Adipose tissue (tissue), 3 donors: ENCODE data around the gene RBM15. TPM values are rescaled to one million over a fixed set of nuclear protein-coding genes. Genes with fewer than 3 reads are reported as not detected.

Experiments used
- H3K27ac ChIP-seq: one replicate; pipeline ENCODE4 v1.5.1; 2013; ENCODE audit warnings: low read depth, low read length
- WGBS, 3 donors: extraction: QIAGEN DNeasy Blood & Tissue Kit; methylation state at CpG; one replicate each; pipeline ENCODE4 v1.1.7; 2013; 5-methylcytosine and 5-hydroxymethylcytosine counted together
- polyA plus RNA-seq, 3 donors: library from polyadenylated mRNA; stranded (reverse); fragments of 200-250 nt; gene quantifications; one replicate each; pipeline ENCODE4 v1.2.3, GENCODE V29; 2013
- donor health status: healthy with polysubstance abuse.
- donor health status: Bipolar disorder and iron deficiency.
- donor health status: healthy.

The RBM15 gene, protein sequence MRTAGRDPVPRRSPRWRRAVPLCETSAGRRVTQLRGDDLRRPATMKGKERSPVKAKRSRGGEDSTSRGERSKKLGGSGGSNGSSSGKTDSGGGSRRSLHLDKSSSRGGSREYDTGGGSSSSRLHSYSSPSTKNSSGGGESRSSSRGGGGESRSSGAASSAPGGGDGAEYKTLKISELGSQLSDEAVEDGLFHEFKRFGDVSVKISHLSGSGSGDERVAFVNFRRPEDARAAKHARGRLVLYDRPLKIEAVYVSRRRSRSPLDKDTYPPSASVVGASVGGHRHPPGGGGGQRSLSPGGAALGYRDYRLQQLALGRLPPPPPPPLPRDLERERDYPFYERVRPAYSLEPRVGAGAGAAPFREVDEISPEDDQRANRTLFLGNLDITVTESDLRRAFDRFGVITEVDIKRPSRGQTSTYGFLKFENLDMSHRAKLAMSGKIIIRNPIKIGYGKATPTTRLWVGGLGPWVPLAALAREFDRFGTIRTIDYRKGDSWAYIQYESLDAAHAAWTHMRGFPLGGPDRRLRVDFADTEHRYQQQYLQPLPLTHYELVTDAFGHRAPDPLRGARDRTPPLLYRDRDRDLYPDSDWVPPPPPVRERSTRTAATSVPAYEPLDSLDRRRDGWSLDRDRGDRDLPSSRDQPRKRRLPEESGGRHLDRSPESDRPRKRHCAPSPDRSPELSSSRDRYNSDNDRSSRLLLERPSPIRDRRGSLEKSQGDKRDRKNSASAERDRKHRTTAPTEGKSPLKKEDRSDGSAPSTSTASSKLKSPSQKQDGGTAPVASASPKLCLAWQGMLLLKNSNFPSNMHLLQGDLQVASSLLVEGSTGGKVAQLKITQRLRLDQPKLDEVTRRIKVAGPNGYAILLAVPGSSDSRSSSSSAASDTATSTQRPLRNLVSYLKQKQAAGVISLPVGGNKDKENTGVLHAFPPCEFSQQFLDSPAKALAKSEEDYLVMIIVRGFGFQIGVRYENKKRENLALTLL
- 1 to 10 TPM; 1.7 to 5.1 (median 4.0) TPM for polyA plus RNA-seq

DNA sequence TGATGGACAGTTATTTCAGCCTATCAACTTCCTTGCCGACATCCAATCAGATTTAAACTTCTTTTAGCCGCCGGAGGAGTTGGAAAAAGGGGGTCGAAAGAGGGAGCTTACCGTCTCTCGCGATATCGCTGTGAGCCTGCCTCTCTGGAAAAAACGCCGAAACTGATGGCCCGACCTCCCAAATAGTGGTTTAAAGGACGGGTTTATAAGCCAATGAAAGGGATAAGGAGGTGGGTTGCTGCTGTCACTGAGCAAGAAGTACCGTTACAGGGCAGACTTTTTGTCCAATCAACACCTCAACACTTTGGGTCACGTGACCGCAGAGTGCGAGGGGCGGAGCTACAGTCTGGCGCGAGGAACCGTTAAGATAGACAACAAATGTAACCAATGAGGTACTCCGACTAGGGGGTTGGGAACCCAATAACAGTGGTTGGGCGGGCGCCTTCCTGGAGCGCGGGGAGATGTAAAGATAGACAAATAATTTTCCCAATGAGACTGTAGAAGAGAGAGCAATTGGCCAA, at the start of gene RBM15:
TSS of gene RBM15 (plus strand) at position 492 of the 521 bp plus-strand sequence. CDS start at position 521, 29 bp downstream.
- 0% methylated on average over 25 of the region's 25 CpGs for WGBS, 3 donors
- peak within 1 kb of the TSS; percentile 90 for H3K27ac ChIP-seq

DNA sequence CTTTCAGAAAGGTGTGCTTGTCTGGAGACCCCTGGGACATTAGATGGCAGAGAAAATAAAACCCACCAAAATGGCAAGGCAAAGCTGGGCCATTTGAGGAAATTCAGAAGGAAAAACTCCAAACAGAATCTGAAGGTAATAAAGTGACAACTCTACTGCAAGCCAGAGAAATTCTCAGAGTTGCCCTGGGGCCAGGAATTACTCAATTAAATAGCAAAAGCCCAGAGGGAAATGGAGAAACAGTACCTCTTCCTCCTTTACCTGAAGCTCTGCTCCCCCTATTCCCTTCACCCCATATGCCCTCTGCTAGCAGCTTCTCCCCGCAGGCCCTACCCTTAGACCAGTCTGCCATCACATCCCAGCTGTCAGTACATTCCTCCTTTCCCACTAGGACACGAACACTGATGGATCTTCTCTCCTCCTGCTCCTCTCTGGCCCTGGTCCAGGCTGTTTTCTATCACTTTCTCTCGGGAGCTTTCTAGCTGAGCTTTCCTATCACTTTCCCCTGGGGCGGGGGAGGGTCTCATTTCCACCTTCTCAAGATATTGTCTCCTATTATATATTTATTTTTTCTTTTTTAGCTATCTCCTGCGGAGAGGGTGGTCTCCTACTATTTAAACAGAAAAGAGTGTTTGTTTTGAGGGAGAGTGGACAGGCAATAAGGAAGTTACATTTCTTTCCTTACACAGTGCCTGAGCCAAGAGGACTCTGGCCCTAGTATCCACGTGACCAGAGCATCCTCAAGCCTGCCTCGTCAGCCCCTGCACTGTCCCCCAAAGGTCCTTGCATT, 47.7 kb upstream of the RBM15 start:
- H3K27ac ChIP-seq = no peak overlapping the region
- 37 to 55% (median 43%) methylated on average over 7 of the region's 7 CpGs for WGBS, 3 donors

DNA sequence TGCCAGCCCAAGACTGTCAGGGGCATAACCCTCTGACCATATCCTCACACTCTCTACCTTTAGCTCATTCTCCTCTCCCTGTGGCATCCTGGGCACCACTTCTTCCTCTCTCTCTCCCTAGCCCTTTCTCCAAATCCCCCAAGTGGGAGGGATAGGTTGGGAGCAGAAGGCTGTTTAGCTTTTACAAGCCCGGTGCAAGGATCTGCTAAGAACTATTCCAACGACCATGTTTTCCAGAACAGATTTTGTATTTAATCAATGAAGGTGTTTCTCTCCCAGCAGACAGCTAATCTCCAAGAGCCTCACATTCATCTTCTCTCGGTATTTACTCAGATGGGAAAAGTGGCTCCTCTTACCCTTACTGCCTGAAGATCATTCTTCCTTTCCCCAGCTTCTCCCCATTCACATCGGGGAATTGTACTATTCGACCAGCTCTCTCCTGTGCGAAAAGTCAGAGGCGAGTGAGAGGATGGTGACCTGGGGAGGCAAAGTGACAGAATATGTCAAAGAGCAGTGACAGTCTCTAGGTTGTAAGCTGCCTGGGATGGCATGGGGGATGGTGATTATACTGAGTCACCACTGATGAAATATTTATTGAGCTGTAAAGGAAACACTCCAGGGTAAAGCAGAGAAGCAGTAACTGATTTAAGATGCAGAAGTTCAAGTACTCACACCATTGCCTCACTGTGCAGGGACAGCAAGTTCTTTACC, 47.0 kb upstream of the RBM15 start:
- WGBS, 3 donors = 65 to 73% (median 70%) methylated on average over 7 of the region's 7 CpGs
- no peak overlapping the region for H3K27ac ChIP-seq

DNA sequence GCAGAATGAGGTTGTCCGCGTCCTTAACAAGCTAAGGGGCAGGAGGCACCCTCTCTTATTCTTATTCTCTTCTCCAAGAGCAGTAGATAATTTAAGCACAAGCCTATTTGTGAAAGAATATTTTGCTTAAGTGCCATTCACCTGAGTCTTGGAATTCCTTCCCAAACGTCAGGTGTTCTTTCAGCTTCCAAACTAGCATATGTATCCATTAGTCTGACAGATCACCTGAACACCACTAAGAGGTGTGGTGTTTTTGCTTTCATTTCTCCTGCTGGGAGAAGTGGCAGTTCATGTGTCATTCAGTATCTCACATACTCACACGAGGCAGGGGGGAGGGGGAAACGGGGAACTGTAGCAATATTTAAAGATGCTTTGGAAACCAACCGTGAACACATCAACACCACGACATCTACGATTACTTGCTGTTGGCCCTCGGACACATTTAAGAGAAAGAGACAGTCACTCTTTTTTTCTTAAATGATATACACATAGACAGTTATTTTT, 45.5 kb upstream of the RBM15 start:
- WGBS, 3 donors = 64 to 73% (median 67%) methylated on average over 9 of the region's 9 CpGs

DNA sequence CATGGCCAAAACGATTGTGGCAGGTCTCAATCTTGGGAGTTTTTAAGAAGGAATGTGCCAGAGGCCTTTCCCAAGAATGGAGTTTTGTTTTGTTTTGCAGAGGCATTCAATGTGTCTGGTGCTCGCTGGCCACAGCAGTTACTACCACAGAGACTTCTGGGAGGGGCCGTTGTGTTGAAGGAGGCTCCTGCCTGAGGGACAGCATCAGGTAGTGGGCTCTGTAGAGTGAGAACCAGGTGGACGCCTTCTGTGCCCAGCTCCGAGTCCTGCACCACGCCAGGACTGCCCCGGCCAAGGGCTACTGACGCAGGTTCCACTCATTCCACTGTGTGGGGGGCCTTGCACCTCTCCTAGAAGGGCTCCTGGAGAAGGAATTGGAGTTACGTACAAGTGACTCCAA, 44.9 kb upstream of the RBM15 start:
- 91 to 93% (median 92%) methylated on average over 9 of the region's 9 CpGs for WGBS, 3 donors
- H3K27ac ChIP-seq = no peak overlapping the region

More for the DNA sequence above, 45.5 kb upstream of the RBM15 start:
- no peak overlapping the region for H3K27ac ChIP-seq

DNA sequence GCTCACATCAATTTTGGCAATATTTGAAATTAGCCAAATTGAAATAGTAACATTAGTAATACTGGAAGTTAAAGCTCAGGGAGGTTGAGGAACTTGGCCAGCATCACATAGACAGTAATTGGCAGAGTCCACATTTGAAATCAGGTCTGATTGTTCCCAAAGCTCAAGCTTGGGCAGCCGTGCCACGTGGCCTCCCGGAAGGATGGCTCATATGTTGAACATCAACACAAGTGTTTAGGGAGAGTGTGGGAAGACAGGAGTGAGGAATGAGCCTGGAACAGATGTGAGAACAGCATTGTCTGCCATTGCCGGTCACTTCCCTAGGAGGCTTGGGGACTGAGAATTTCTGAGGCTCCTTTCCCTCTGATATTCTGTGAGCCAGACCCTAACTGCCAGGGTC, 40.2 kb upstream of the RBM15 start:
- WGBS, 3 donors = 88 to 96% (median 90%) methylated on average over 4 of the region's 4 CpGs
- H3K27ac ChIP-seq = no peak overlapping the region

DNA sequence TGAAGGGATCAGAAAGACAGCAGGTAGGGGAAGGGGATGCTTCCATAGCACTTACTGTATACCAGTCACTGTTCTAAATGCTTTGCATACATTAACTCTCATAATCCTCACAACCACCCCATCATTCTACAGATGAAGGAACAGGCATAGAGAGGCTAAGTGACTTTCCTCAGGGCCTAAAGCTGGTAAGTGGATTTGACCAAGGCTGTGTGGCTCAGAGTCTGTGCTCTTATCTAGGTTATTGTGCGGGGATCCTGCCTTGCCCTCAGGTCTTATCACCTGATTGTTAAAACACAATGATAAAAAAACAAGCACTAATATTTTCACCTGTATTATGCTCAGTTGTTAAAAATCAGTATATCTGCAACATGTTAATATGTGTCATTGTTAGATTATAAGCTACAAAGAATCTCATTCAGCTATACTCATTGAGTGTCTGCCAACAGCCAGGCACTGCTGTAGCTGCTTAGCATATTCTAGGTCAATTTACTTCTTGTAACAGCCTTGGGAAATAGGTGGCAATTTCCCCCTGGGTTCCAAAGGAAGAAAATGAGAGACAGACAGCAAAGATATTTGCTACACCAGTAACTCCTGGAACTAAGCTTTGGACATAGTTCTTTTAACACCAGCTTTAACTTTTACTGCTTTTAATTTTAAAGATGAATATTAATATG, 38.6 kb upstream of the RBM15 start:
- WGBS, 3 donors = 21 to 93% (median 90%) methylated on average over 1 of the region's 1 CpG
- H3K27ac ChIP-seq = no peak overlapping the region

DNA sequence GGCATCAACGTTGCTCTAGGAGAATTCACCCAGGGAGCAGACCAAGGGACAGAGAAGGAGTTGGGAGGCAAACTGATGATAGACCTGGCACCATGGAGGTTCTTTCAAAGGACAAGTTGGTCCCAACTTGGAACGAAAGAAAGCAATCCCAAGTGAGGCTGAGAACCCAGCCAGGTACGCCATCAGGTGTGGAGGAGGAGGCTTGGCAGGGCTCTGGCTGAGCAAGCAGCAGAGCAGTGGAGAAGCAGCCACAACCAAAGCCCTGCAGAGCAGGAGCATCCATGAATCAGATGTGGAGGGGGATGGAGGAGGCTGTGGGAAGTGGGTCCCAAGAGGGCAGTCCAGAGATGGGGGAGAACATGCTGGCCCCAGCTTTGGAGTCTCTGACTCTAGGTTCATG, 36.3 kb upstream of the RBM15 start:
- no peak overlapping the region for H3K27ac ChIP-seq
- 87 to 90% (median 90%) methylated on average over 3 of the region's 3 CpGs for WGBS, 3 donors

DNA sequence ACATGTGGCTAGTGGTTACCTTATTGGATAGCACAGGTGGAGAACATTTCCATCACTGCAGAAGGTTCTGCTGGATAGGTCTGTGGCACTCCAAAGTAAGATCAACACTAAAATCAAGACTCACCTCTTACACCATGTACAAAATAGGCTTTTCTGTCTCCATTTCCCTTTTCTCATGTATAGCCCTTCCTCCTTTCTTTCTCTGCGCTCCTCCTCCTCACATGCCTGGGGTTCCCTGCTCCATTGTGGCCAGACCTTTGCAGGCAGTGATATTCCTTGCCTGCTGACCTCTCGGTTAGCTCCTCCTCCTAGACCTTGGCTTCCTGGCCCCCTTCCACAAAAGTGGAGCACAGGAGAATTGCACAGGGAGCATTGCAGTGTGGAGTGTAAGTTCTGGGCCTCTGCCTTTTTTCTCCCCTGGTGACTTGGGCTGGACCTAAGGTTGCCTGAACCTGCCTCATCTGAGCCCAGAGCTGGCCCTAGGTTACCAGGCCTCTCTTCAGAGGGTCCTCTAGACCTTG, 33.2 kb upstream of the RBM15 start:
- H3K27ac ChIP-seq = no peak overlapping the region
- 12 to 87% (median 86%) methylated on average over 2 of the region's 2 CpGs for WGBS, 3 donors

DNA sequence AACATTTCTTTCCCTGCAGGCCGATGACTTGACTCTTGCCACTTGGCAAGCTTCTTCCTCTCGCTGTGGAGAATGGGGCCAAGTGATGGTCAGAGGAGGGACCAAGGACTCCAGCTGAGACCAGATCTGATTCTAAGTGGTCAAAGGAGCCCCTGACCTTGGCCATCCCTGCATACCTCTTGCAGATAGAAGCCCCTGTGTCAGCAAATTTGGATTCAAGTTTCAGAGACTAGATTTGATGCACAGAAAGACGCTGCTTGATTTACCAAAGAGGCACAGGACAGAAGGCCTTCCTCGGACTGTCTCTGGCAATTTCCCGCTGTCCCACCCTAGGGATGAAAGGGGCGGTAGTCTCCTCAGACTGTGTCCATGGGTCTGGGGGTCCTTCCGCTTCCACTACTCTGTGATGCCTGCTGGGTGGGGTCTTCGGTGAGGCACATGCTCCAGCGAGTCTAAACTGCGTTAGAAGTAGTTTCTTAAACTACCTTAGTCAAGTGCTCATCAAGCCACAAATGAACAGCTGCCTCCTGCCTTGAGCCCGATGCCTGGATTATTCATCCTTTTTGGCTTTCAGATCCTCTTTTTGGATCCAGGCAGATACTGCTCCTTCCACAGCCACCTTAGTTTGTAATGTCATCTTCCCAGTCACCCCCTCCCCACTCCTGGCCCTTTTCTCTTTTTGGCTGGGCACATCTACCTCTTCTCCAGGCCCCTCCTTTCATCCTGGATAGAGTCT, 31.8 kb upstream of the RBM15 start:
- WGBS, 3 donors = 74 to 83% (median 75%) methylated on average over 11 of the region's 11 CpGs
- H3K27ac ChIP-seq = no peak overlapping the region

DNA sequence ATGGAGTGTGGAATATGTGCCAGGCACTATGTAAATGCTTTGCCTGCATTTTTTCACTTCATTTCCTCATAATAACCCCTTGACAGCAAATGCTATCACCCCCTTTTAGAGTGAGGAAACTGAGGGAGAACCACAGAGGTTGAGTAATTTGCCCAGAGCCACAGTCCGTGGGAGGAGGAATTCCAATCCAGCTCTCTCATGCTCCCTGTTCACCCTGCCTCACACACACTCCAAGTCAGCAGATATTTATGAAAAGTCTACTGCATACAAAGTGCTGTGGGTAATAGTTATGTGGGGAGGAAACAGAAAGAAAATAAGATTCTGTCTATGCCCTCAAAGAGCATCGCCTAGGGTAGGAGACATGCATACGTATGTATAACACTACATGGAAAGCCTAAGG, 30.9 kb upstream of the RBM15 start:
- 56 to 70% (median 59%) methylated on average over 3 of the region's 3 CpGs for WGBS, 3 donors
- no peak overlapping the region for H3K27ac ChIP-seq

DNA sequence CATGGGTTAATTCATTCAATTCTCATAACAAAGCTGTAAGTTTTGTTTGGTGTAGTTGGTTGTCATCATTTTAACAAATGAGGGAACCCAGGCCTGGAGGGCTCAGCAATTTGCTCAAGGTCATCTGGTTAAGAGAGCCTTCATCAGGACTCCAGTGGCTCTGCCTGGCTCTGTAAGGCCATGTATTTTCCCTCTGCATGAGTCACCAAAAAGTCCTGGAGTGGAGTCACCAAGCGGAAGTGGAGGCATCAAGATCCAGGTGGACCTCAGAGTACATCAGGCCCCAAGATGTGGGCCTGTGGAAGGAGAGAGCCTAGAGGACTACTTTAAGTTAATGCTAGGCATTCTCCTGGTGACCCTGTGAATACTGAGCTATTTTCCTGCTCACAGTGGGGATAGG, 30.0 kb upstream of the RBM15 start:
- no peak overlapping the region for H3K27ac ChIP-seq
- 83 to 100% (median 100%) methylated on average over 1 of the region's 1 CpG for WGBS, 3 donors

DNA sequence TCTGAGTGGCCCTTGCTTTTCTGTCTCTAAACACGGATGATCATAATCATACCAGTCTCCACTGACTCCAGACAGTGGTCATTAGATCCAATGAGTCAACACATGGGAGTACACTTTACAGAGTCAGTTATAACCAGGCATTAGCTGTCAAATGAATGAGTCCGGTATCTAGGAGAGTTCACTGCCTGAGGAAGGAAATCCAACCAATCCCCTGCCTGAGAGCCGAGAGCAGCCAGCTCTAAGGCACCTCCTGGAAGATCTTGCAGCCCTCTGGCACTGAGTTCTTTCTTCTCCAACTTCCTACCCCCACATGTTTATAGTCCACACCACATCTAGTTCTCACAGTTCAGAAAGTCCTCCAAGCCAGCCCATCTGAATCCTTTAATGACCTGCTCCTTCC, 29.4 kb upstream of the RBM15 start:
- 69 to 76% (median 75%) methylated on average over 3 of the region's 3 CpGs for WGBS, 3 donors
- no peak overlapping the region for H3K27ac ChIP-seq

DNA sequence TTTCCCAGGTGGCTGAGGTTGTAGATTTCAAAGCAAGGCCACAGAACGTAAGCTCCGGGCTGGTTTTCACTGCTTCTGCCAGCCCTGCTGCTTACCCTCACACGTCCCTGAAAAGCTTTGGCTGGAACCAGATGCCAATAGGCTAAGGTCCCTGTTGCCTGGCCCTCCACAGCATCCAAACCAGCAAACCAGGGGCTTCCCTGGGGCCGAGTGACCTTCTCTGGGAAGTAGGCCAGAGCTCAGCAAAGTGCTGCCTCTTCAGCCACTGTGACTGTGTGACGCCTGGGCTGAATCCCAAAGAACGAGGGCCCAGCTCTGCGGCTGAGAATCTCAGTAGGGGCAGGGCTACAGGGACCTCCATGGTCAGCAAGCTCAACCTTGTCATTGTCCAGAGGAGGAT, 28.9 kb upstream of the RBM15 start:
- no peak overlapping the region for H3K27ac ChIP-seq
- WGBS, 3 donors = 55 to 87% (median 67%) methylated on average over 7 of the region's 7 CpGs

DNA sequence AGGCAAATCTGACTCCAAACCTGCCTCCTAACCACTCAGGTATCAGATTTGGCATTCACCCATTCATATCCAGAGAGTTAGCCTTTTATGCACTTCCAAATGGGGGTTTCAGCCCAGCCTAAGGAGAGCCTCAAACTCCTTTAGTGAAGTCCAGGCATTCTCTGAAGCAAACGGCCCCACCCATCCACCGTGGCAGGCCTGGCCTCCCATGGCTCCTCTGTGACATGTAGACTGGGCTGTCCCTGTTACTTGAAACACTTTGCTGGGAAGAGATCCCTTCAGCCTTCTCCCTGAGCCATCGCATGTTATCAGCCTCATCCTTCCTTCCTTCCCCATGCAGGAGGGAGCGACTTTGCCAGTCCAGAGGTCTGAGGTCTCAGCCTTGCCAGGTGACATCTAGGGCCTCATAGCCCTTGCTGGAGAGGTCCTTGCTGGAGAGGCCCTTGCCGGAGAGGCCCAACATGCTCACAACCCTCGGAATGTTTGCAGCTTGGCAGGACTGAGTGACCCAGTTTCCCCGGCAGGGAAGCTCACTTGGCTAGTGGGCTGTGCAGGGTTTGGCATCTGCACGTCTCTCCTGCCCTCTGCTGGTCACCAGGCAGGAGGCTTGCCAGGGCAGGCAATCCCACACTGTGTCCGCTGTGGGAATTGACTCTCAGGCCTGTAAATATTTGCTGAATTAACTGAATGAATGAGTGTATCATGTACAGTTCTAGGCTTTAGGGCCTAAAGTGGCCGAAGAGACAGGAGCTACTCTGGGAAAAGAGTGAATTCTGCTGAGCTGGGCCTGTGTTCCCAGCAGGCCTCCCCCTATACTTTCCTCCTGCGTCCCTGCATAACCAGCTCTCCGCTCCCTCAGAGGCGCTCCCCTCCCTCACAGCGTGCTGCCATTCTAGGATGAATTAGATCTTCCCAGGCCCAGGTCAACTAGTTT, 26.7 kb upstream of the RBM15 start:
- no peak overlapping the region for H3K27ac ChIP-seq
- WGBS, 3 donors = 40 to 45% (median 44%) methylated on average over 14 of the region's 14 CpGs
